ENCODE data around the gene NCR3LG1. TPM values are rescaled to one million over a fixed set of nuclear protein-coding genes. Genes with fewer than 3 reads are reported as not detected.

NCR3LG1 gene
- total and polyA plus RNA-seq, 7 experiments from 2014 or later = 0.70 to 2.9 (median 2.3) TPM; not detected in 2

DNA sequence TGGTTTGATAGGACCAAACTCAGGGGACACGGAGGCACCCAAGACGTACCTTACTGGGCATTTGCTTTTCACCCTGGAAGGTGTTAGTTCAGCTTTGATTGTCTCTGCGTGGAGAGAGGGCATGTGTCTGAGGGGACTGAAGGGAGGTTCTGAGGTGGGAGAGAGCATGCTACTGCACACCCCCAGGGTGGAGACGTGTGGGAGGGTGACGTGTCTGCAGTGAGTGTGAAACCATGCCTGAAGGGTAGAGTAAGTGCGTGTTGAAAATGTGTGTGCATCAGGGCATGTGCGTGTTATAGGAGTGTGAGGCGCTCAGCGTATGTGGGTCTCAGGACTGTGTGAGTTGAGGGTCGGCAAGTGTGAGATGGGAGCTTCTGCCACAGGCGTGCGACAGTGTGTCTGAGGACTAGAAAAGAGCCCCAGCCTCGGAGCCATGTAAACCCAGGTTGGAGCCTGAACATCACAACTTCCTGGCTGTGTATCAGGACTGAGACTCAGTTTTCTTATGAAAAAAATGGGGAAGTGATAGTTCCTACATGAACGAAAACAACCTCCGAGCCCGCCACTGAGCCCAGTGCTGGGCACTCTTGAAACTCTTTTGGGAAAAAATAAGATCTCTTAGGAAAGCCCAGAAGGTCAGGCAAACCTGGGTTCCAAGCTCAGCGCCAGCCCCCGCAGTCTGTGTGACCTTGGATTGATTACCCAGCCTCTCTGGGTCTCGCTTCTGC, 48.6 kb downstream of the NCR3LG1 start:
- no peak overlapping the region for H3K27ac ChIP-seq (ENCODE audit: low read depth, low read length)
- no peak overlapping the region for H3K27ac Mint-ChIP-seq
- POLR2A ChIA-PET = no interaction called here

DNA sequence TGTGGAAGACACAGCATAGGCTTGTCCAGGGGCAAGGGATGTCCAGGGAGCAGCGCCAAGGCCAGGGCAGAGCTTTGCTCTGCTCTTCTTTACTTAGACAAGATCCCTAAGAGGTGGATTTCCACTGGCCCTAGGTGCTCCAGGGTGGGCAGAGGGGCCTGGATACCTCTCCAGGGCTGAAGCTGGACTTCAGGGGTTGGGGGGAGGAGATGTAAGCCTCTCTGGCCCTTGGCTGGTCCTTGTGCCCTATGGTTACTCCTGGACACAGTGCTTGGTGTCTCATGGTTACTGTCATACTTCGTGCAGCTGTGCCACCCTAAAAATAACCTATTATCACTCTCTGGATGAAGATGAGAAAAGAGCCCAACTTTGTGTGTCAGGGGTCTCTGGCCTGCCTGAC, 49.7 kb downstream of the NCR3LG1 start:
- Histone ChIP-seq H3K27ac (ENCODE audit: low read depth, low read length) (no peak overlapping the region), H3K36me3 (ENCODE audit: control insufficient read depth in 2 of 3, insufficient read depth in 3 of 3, low read length in 3 of 3) (no peaks in the 10 kb centered on the region), H3K27me3 (ENCODE audit: control insufficient read depth in 2 of 2, insufficient read depth in 2 of 2, low read length in 2 of 2) (no peaks in the 10 kb centered on the region), H3K9me3 (ENCODE audit: control insufficient read depth in 2 of 3, low read length in 3 of 3) (no peaks in the 10 kb centered on the region), H3K4me3 (ENCODE audit: low read length) (no peak overlapping the region), H3K4me1 (ENCODE audit: control insufficient read depth in 2 of 2, insufficient read depth in 2 of 2, low read length in 2 of 2) (no peaks in the 10 kb centered on the region)
- peaks cover 0 to 3% (median 0%) of the 10 kb centered on the region in 5 donors for H3K36me3 Mint-ChIP-seq
- no peak overlapping the region for H3K4me3 Mint-ChIP-seq
- no peak overlapping the region for H3K27ac Mint-ChIP-seq
- no peaks in the 10 kb centered on the region for H3K9me3 Mint-ChIP-seq
- no peak for DNase-seq
- H3K27me3 Mint-ChIP-seq = peaks cover 0 to 5% (median 0%) of the 10 kb centered on the region in 5 donors
- CTCF ChIA-PET = no interaction called here
- H3K4me1 Mint-ChIP-seq = peaks cover 0 to 10% (median 0%) of the 10 kb centered on the region in 7 donors
- POLR2A ChIA-PET = no interaction called here
- intact Hi-C loops (cut with micrococcal nuclease) = no loop called here
- ATAC-seq = no peak

More for the DNA sequence above, 48.6 kb downstream of the NCR3LG1 start:
- H3K36me3 ChIP-seq (ENCODE audit: control insufficient read depth in 2 of 3, insufficient read depth in 3 of 3, low read length in 3 of 3) = no peaks in the 10 kb centered on the region
- H3K9me3 Mint-ChIP-seq = no peaks in the 10 kb centered on the region
- H3K27me3 ChIP-seq (ENCODE audit: control insufficient read depth in 2 of 2, insufficient read depth in 2 of 2, low read length in 2 of 2) = no peaks in the 10 kb centered on the region
- H3K4me3 Mint-ChIP-seq = no peak overlapping the region
- no peaks in the 10 kb centered on the region for H3K9me3 ChIP-seq (ENCODE audit: control insufficient read depth in 2 of 3, low read length in 3 of 3)
- no peak overlapping the region for H3K4me3 ChIP-seq (ENCODE audit: low read length)
- DNase-seq = no peak
- CTCF ChIA-PET = no interaction called here
- H3K4me1 Mint-ChIP-seq = peaks cover 0 to under 1% (median 0%) of the 10 kb centered on the region in 7 donors
- no peak for ATAC-seq
- intact Hi-C loops (cut with micrococcal nuclease) = no loop called here
- peaks cover 0 to 5% (median 0%) of the 10 kb centered on the region in 5 donors for H3K27me3 Mint-ChIP-seq
- no peaks in the 10 kb centered on the region for H3K4me1 ChIP-seq (ENCODE audit: control insufficient read depth in 2 of 2, insufficient read depth in 2 of 2, low read length in 2 of 2)
- peaks cover 0 to 3% (median 0%) of the 10 kb centered on the region in 5 donors for H3K36me3 Mint-ChIP-seq

DNA sequence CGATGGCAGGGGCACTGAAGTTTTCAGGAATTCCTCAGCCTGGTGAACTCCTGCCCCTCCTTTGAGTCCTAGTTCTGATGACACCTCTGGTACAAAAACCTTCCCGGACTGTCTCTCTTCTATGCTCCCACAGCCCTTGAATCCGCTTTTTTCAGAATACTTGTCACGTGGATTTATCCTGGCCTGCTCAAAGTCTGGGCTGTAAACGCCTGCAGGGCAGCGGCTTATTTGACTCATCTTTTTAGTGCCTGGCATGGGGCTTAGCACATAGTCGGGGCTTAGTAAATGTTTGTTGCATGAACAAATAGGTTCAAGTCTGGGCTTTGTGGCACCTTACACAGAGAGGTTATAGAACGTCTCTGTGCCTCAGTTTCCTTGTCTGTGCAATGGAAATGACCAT, 50.2 kb downstream of the NCR3LG1 start:
- H3K9me3 ChIP-seq (ENCODE audit: control insufficient read depth in 2 of 3, low read length in 3 of 3) = no peaks in the 10 kb centered on the region
- H3K9me3 Mint-ChIP-seq = no peaks in the 10 kb centered on the region
- no peaks in the 10 kb centered on the region for H3K4me1 ChIP-seq (ENCODE audit: control insufficient read depth in 2 of 2, insufficient read depth in 2 of 2, low read length in 2 of 2)
- no peak overlapping the region for H3K4me3 Mint-ChIP-seq
- H3K27ac Mint-ChIP-seq = no peak overlapping the region
- H3K4me1 Mint-ChIP-seq = peaks cover 0 to 10% (median 0%) of the 10 kb centered on the region in 7 donors
- intact Hi-C loops (cut with micrococcal nuclease) = no loop called here
- DNase-seq (no peak), ATAC-seq (no peak)
- H3K36me3 Mint-ChIP-seq = peaks cover 0 to 3% (median 0%) of the 10 kb centered on the region in 5 donors
- POLR2A ChIA-PET = no interaction called here
- CTCF ChIA-PET = no interaction called here
- peaks cover 0 to 5% (median 0%) of the 10 kb centered on the region in 5 donors for H3K27me3 Mint-ChIP-seq
- H3K27ac ChIP-seq (ENCODE audit: low read depth, low read length) = no peak overlapping the region
- no peaks in the 10 kb centered on the region for H3K27me3 ChIP-seq (ENCODE audit: control insufficient read depth in 2 of 2, insufficient read depth in 2 of 2, low read length in 2 of 2)
- no peak overlapping the region for H3K4me3 ChIP-seq (ENCODE audit: low read length)
- no peaks in the 10 kb centered on the region for H3K36me3 ChIP-seq (ENCODE audit: control insufficient read depth in 2 of 3, insufficient read depth in 3 of 3, low read length in 3 of 3)

DNA sequence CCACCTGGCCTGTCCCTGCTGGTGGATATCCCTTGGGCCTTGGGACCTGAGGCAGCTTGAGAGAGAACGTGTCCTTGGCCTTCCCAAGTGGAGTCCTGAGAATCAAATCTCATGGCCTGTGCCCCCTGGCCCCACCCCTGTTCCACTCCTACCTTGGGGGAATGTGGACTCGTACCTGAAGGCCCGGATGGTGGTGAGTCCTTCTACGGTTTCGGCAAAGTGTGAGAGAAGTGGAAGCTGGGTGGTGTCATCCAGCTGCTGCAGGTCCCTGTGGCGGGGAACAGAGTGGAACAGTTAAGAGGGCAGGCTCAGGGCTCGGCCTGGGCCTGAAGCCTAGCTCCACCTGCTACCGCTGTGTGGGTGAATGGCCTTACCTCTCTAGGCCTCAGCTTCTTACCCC, 50.9 kb downstream of the NCR3LG1 start:
- peaks cover 0 to 3% (median 0%) of the 10 kb centered on the region in 5 donors for H3K36me3 Mint-ChIP-seq

DNA sequence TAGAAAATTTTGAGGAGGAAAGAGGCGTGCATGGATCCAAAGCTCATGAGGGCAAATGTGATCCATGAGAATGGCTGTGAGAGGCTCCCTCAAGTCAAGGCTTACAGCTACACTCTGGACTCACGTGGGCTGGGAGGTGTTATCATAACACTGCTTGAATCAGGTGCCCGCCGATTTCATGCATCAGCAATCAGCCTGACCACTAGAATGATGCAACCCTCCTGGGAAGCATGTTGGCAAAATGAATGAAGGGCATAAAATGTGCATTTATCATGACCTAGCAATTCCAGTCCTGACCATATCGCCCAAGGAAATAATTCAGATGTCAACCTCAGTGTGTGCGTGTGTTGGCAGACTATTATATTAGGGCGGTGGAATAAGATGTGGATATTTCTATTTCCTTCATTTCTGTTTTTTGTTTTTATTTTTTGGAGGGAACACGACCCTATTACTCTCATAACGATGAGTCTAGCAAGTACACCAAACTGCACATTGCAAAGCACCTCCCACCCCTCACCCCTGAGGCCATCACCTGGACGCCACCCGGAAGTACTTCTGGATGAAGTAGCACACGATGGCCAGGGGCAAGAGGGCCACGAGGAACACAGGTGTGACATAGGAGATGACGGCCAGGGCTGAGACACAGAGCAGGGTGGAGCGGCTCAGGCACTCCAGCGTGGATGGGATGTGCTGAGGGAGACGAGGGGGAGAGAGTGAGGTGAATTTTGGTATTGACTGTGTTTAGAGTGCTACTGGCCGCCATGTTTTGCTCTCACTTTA, 52.6 kb downstream of the NCR3LG1 start:
- POLR2A ChIA-PET = no interaction called here
- no peak overlapping the region for H3K27ac ChIP-seq (ENCODE audit: low read depth, low read length)
- peaks cover 0 to 7% (median 0%) of the 10 kb centered on the region in 5 donors for H3K27me3 Mint-ChIP-seq
- H3K27me3 ChIP-seq (ENCODE audit: control insufficient read depth in 2 of 2, insufficient read depth in 2 of 2, low read length in 2 of 2) = no peaks in the 10 kb centered on the region
- no peaks in the 10 kb centered on the region for H3K9me3 Mint-ChIP-seq
- no peak overlapping the region for H3K27ac Mint-ChIP-seq
- H3K4me3 ChIP-seq (ENCODE audit: low read length) = no peak overlapping the region
- peaks cover 0 to 10% (median 0%) of the 10 kb centered on the region in 7 donors for H3K4me1 Mint-ChIP-seq
- peaks cover 0 to 3% (median 0%) of the 10 kb centered on the region in 5 donors for H3K36me3 Mint-ChIP-seq
- DNase-seq = no peak
- H3K4me1 ChIP-seq (ENCODE audit: control insufficient read depth in 2 of 2, insufficient read depth in 2 of 2, low read length in 2 of 2) = no peaks in the 10 kb centered on the region
- no peaks in the 10 kb centered on the region for H3K36me3 ChIP-seq (ENCODE audit: control insufficient read depth in 2 of 3, insufficient read depth in 3 of 3, low read length in 3 of 3)
- CTCF ChIA-PET = no interaction called here
- H3K9me3 ChIP-seq (ENCODE audit: control insufficient read depth in 2 of 3, low read length in 3 of 3) = no peaks in the 10 kb centered on the region
- intact Hi-C loops (cut with micrococcal nuclease) = no loop called here
- no peak overlapping the region for H3K4me3 Mint-ChIP-seq
- no peak for ATAC-seq

More for the DNA sequence above, 50.9 kb downstream of the NCR3LG1 start:
- no peaks in the 10 kb centered on the region for H3K9me3 ChIP-seq (ENCODE audit: control insufficient read depth in 2 of 3, low read length in 3 of 3)
- no peaks in the 10 kb centered on the region for H3K4me1 ChIP-seq (ENCODE audit: control insufficient read depth in 2 of 2, insufficient read depth in 2 of 2, low read length in 2 of 2)
- H3K36me3 ChIP-seq (ENCODE audit: control insufficient read depth in 2 of 3, insufficient read depth in 3 of 3, low read length in 3 of 3) = no peaks in the 10 kb centered on the region
- DNase-seq (no peak), ATAC-seq (no peak)
- no peaks in the 10 kb centered on the region for H3K27me3 ChIP-seq (ENCODE audit: control insufficient read depth in 2 of 2, insufficient read depth in 2 of 2, low read length in 2 of 2)
- peaks cover 0 to 5% (median 0%) of the 10 kb centered on the region in 5 donors for H3K27me3 Mint-ChIP-seq
- H3K4me3 ChIP-seq (ENCODE audit: low read length) = no peak overlapping the region
- no peak overlapping the region for H3K27ac Mint-ChIP-seq
- no peaks in the 10 kb centered on the region for H3K9me3 Mint-ChIP-seq
- intact Hi-C loops (cut with micrococcal nuclease) = no loop called here
- CTCF ChIA-PET = interaction anchor here (0.6 kb wide), 1 partner anchor 245 kb away, joined by 3 read pairs; no protein-coding TSS in a partner anchor
- H3K27ac ChIP-seq (ENCODE audit: low read depth, low read length) = no peak overlapping the region
- no peak overlapping the region for H3K4me3 Mint-ChIP-seq
- H3K4me1 Mint-ChIP-seq = peaks cover 0 to 10% (median 0%) of the 10 kb centered on the region in 7 donors
- POLR2A ChIA-PET = no interaction called here

DNA sequence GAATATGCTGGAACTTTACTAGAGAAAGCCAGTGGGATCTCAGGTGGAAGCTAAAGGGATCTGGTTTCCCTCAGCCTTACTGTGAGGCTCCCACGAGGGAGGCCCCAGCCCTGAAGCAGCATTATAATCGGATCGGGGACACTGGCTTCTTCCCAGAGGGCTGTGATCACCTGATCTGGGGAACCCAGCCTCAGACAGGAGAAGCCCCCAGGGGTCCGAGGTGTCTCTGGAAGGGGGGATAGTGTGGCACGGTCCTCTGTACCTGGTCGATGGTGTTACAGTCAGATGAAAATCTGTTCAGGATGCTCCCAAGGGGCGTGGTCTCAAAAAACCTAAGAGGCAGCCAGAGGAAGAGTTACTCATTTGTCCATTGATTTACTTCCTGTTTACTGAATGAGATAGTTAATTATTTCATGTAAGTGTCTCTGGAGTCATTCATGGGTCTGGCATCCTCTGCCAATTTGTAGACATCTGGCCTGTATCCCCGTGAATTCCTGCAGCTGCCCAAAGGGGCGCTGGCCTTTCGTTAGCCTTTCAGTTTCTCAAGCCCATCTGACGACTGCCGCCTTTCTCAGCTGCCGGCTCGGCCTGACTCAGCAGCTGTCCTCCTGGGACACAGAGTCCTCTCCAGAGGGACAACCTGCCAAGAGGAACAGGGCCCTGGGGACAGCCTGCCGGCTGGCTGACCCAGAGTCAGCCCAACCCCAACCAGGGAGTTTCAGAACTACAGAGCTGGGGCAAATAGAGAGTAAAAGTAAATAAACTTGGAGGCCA, 53.8 kb downstream of the NCR3LG1 start:
- CTCF ChIA-PET = no interaction called here
- intact Hi-C loops (cut with micrococcal nuclease) = no loop called here
- no peak for ATAC-seq
- no peak overlapping the region for H3K27ac ChIP-seq (ENCODE audit: low read depth, low read length)
- H3K9me3 ChIP-seq (ENCODE audit: control insufficient read depth in 2 of 3, low read length in 3 of 3) = no peaks in the 10 kb centered on the region
- POLR2A ChIA-PET = no interaction called here
- H3K27me3 ChIP-seq (ENCODE audit: control insufficient read depth in 2 of 2, insufficient read depth in 2 of 2, low read length in 2 of 2) = no peaks in the 10 kb centered on the region
- Mint-ChIP-seq H3K27ac (no peak overlapping the region), H3K36me3 (no peaks in the 10 kb centered on the region), H3K4me3 (no peak overlapping the region), H3K27me3 (peaks cover 0 to 7% (median 0%) of the 10 kb centered on the region in 5 donors), H3K9me3 (no peaks in the 10 kb centered on the region), H3K4me1 (peaks cover 0 to 10% (median 0%) of the 10 kb centered on the region in 7 donors)
- H3K4me3 ChIP-seq (ENCODE audit: low read length) = no peak overlapping the region
- H3K4me1 ChIP-seq (ENCODE audit: control insufficient read depth in 2 of 2, insufficient read depth in 2 of 2, low read length in 2 of 2) = no peaks in the 10 kb centered on the region
- no peaks in the 10 kb centered on the region for H3K36me3 ChIP-seq (ENCODE audit: control insufficient read depth in 2 of 3, insufficient read depth in 3 of 3, low read length in 3 of 3)
- DNase-seq = no peak

All from naive thymus-derived CD4-positive, alpha-beta T cell (primary cell).